Endothelial cell (in vitro differentiated cells): Measurements from ENCODE around the gene PLIN5. TPM values are rescaled to one million over a fixed set of nuclear protein-coding genes. Genes with fewer than 3 reads are reported as not detected.

ENCODE experiments used
- DNase-seq: peaks from one replicate; pipeline ENCODE4 v3.0.0; 2021; ENCODE audit warnings: low spot score
- H3K27ac Mint-ChIP-seq: one replicate; pipeline ENCODE4 v1.8.0; 2021; ENCODE audit warnings: mixed read lengths, inconsistent platforms; ENCODE audit not compliant: unreplicated experiment
- H3K27me3 Mint-ChIP-seq: one replicate; pipeline ENCODE4 v1.8.0; 2021; ENCODE audit warnings: mild to moderate bottlenecking, moderate library complexity, mixed read lengths, inconsistent platforms; ENCODE audit not compliant: unreplicated experiment
- H3K36me3 Mint-ChIP-seq: one replicate; pipeline ENCODE4 v1.8.0; 2021; ENCODE audit warnings: mild to moderate bottlenecking, low read depth, mixed read lengths, inconsistent platforms; ENCODE audit not compliant: unreplicated experiment
- H3K4me1 Mint-ChIP-seq: one replicate; pipeline ENCODE4 v1.8.0; 2021; ENCODE audit warnings: mild to moderate bottlenecking, mixed read lengths, inconsistent platforms; ENCODE audit not compliant: unreplicated experiment
- H3K4me3 Mint-ChIP-seq: one replicate; pipeline ENCODE4 v1.8.0; 2021; ENCODE audit warnings: mild to moderate bottlenecking, mixed read lengths, inconsistent platforms; ENCODE audit not compliant: unreplicated experiment
- H3K9me3 Mint-ChIP-seq: one replicate; pipeline ENCODE4 v1.8.0; 2021; ENCODE audit warnings: mixed read lengths, inconsistent platforms; ENCODE audit not compliant: unreplicated experiment
- total RNA-seq: library from RNA; stranded (reverse); fragmentation: NEBNext Ultra II Directional; extraction: Animal tissue kit (Norgen Biotek cat#: 25700); gene quantifications from one replicate; pipeline ENCODE4 v1.2.1, GENCODE V29; 2021; ENCODE audit not compliant: unreplicated experiment
- TF ChIP-seq, protein P1 (sequence below): fragments of 200-600 bp; sonication (generic); IDR thresholded peaks from one replicate; pipeline ENCODE4 v1.5.0; 2021; ENCODE audit warnings: antibody characterized with exemption; ENCODE audit not compliant: unreplicated experiment

PLIN5 gene
- total RNA-seq, 1 donor from 2014 or later: 0.64 TPM

DNA sequence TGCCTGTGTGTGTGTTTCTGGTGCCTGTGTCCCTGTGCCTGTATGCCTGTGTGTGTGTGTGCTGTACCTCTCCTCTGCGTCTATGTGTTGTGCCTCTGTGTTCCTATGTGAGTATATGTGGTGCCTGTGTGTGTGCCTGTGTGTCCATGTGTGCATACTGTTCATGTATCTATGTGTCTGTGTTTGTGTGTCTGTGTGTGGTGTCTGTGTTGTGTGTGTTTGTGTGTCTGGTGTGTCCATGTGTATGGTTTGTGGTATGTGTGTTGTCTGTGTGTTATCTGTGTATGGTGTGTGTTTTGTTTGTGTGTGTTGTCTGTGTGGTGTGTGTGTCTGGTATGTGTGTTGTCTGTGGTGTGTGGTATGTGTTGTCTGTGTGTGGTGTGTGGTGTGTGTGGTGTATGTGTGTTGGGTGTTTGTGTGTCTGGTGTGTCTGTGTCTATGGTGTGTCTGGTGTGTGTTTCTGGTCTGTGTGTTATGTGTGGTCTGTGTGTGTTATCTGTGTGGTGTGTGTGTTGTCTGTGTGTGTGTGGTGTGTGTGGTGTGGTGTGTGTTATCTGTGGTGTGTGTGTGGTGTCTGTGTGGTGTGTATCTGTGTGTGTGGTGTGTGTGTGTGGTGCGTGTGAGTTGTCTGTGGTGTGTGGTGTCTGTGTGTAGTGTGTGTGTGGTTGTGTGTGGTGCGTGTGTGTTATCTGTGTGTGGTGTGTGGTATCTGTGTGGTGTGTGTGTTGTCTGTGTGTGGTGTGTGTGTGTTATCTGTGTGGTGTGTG, 42.5 kb downstream of the PLIN5 start:
- H3K9me3 Mint-ChIP-seq: no peaks in the 10 kb centered on the region
- TF ChIP-seq, protein P1, sequence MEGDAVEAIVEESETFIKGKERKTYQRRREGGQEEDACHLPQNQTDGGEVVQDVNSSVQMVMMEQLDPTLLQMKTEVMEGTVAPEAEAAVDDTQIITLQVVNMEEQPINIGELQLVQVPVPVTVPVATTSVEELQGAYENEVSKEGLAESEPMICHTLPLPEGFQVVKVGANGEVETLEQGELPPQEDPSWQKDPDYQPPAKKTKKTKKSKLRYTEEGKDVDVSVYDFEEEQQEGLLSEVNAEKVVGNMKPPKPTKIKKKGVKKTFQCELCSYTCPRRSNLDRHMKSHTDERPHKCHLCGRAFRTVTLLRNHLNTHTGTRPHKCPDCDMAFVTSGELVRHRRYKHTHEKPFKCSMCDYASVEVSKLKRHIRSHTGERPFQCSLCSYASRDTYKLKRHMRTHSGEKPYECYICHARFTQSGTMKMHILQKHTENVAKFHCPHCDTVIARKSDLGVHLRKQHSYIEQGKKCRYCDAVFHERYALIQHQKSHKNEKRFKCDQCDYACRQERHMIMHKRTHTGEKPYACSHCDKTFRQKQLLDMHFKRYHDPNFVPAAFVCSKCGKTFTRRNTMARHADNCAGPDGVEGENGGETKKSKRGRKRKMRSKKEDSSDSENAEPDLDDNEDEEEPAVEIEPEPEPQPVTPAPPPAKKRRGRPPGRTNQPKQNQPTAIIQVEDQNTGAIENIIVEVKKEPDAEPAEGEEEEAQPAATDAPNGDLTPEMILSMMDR: no peak

DNA sequence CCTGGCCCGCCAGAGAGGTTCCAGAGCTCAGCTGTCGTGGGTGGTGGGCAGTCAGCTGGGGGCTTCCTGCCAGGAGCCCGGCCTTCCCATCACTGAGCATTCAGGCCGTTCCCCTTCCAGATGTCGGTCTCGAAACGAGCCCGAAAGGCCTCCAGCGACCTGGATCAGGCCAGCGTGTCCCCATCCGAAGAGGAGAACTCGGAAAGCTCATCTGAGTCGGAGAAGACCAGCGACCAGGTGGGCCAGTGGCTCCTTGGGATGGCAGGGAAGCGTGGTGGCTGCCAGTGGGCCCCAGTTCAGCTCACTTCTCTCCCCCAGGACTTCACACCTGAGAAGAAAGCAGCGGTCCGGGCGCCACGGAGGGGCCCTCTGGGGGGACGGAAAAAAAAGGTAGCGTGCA, 43.6 kb downstream of the PLIN5 start:
- DNase-seq: no peak
- H3K9me3 Mint-ChIP-seq: no peaks in the 10 kb centered on the region

More for the DNA sequence above, 42.5 kb downstream of the PLIN5 start:
- Mint-ChIP-seq H3K27ac (no peak overlapping the region), H3K4me3 (no peak overlapping the region), H3K27me3 (peaks cover 4% of the 10 kb centered on the region), H3K4me1 (no peaks in the 10 kb centered on the region), H3K36me3 (peaks cover 18% of the 10 kb centered on the region)
- DNase-seq: no peak

DNA sequence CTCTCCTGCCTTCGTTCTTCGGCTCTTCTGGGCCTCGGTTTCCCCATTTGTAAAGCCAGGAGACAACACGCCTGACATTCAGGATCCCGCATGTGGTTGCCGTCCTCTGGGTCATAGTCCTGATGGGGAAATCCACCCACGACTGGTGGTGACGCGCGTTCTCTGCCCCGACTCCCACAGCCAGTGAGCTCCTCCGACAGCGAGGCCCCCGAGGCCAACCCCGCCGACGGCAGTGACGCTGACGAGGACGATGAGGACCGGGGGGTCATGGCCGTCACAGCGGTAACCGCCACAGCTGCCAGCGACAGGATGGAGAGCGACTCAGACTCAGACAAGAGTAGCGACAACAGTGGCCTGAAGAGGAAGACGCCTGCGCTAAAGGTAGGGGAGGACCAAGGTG, 46.5 kb downstream of the PLIN5 start:
- DNase-seq: no peak
- no peaks in the 10 kb centered on the region for H3K4me1 Mint-ChIP-seq
- H3K36me3 Mint-ChIP-seq: peaks cover 31% of the 10 kb centered on the region
- no peaks in the 10 kb centered on the region for H3K9me3 Mint-ChIP-seq
- H3K27ac Mint-ChIP-seq: no peak overlapping the region
- no peaks in the 10 kb centered on the region for H3K27me3 Mint-ChIP-seq
- TF ChIP-seq, protein P1: no peak
- H3K4me3 Mint-ChIP-seq: no peak overlapping the region

More for the DNA sequence above, 43.6 kb downstream of the PLIN5 start:
- no peak overlapping the region for H3K27ac Mint-ChIP-seq
- no peaks in the 10 kb centered on the region for H3K4me1 Mint-ChIP-seq
- TF ChIP-seq, protein P1: no peak
- peaks cover 25% of the 10 kb centered on the region for H3K36me3 Mint-ChIP-seq
- no peak overlapping the region for H3K4me3 Mint-ChIP-seq
- H3K27me3 Mint-ChIP-seq: peaks cover 4% of the 10 kb centered on the region

DNA sequence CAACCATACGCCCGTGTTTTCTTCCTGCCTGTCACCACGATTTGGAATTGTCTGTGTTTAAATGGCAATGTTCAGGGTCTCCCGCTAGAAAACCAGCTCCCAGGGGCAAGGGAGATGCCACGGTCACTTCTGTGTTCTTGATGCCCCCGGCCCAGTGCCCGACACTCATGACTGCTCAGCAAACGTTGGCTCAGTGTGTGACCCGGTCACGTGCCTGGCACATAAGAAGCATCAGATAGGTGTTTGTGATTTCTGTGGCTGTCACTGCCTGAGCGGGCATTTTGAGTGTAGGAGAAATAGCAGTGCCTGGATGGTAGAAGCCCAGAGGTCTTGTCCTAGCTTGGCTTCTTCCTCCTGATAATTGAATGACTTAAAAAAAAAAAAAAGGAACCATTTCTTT, 47.5 kb downstream of the PLIN5 start:
- TF ChIP-seq, protein P1: no peak
- no peak overlapping the region for H3K4me3 Mint-ChIP-seq
- H3K27me3 Mint-ChIP-seq: no peaks in the 10 kb centered on the region
- DNase-seq: no peak
- no peaks in the 10 kb centered on the region for H3K4me1 Mint-ChIP-seq
- H3K9me3 Mint-ChIP-seq: no peaks in the 10 kb centered on the region
- H3K27ac Mint-ChIP-seq: peak overlapping the region; percentile 57
- H3K36me3 Mint-ChIP-seq: peaks cover 33% of the 10 kb centered on the region

DNA sequence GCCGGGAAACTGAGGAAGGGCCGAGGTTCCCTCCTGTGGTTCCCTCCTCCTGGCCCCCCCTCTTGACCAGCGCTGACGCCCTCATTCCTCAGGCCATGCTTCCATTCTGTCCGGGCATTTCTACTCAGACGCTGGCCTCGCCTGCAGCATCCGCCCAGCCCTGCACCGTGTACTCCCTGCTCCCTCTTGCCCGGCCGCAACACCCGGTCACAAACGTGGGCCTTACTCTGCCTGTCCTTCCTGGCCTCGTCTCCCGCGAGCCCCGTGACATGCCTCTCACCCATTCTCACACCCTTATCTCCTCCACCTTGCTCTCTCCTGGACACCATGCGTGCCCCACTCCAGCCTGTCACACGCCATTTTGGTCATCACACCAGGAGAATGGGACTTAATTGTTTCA, 51.6 kb downstream of the PLIN5 start:
- Mint-ChIP-seq H3K27me3 (no peaks in the 10 kb centered on the region), H3K9me3 (no peaks in the 10 kb centered on the region), H3K4me1 (no peaks in the 10 kb centered on the region), H3K36me3 (peaks cover 20% of the 10 kb centered on the region), H3K4me3 (peak overlapping the region; percentile 17), H3K27ac (no peak overlapping the region)
- no peak for DNase-seq
- TF ChIP-seq, protein P1: no peak
